Measurements from ENCODE around the gene PPARA. TPM values are rescaled to one million over a fixed set of nuclear protein-coding genes. Genes with fewer than 3 reads are reported as not detected.
"Not testable (repeated sequence)": the region's sequence is repeated elsewhere in the genome, so short reads cannot be mapped to it uniquely, and the experiment has no call there.

The PPARA gene
- total and polyA plus RNA-seq, 7 experiments from 2014 or later = 3.7 to 21.6 (median 16.4) TPM

DNA sequence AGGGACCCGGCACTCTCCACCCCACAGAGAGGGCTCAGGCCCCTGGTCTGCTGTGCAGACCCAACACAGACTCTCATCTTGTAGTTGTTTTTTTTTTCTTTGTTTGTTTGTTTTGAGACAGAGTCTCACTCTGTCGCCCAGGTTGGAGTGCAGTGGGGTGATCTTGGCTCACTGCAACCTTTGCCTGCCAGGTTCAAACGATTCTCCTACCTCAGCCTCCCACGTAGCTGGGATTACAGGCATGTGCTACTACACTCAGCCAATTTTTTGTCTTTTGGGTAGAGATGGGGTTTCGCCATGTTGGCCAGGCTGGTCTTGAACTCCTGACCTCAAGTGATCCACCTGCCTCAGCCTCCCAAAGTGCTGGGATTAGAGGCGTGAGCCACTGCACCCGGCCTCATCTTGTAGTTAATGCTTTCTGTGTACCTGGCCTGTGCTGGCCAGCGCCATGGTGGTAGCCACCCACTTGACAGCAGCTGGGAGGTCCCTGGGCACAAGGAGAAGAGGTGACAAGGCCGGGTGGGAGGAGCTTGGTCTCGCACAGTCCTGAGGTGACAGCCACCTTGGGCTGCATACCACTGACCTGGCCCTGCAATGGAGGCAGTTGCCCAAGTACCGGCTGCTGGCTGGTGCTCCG lies 18.0 kb upstream of the PPARA start:
- intact Hi-C loops (cut with micrococcal nuclease); POLR2A ChIA-PET; H3K27ac ChIP-seq (ENCODE audit: low read depth, low read length); H3K4me1 ChIP-seq (ENCODE audit: control insufficient read depth in 2 of 2, insufficient read depth in 2 of 2, low read length in 2 of 2); H3K27me3 Mint-ChIP-seq; CTCF ChIA-PET; H3K4me3 ChIP-seq (ENCODE audit: low read length); DNase-seq; H3K36me3 ChIP-seq (ENCODE audit: control insufficient read depth in 2 of 3, insufficient read depth in 3 of 3, low read length in 3 of 3); H3K36me3 Mint-ChIP-seq; H3K9me3 Mint-ChIP-seq; H3K4me1 Mint-ChIP-seq; H3K4me3 Mint-ChIP-seq; H3K27me3 ChIP-seq (ENCODE audit: control insufficient read depth in 2 of 2, insufficient read depth in 2 of 2, low read length in 2 of 2); H3K27ac Mint-ChIP-seq; ATAC-seq; H3K9me3 ChIP-seq (ENCODE audit: control insufficient read depth in 2 of 3, low read length in 3 of 3): not testable (repeated sequence)

DNA sequence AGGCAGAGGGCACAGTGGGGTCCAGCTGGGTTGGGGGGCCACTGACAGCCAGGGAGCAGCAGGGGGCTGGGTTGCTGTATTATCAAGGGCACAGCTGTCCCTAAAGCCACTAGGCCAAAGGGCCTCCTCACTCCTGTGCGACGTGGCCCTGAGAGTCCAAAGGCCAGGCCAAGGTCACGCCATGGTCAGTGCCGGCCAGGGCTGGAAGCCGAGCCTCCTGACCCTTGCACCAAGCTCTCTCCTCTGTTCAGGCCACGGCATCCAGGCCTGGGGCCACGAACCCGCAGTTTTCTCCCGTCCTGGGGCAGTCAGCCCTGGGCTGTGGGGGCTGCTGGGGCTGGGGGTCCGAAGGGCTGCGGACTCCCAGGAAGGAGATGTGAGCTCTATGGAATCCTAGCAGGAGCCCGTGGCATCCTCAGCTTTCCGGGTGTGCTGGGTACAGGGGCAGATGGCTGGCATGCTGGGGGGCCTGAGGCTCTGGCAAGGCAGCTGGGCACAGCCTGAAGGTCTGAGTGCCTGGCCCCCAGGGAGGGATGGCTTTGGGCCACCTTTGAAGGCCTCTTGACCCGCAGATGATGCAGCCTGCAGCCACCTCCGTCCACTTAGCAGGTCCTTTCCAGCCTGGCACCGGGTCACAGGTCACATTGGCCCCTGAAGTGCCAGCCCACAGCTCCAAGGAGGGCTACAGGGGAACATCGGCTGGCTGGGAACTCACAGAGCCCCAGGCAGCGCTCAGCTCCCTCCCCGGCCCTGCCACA lies 17.3 kb upstream of the PPARA start:
- Histone ChIP-seq H3K4me3 (ENCODE audit: low read length) (no peak overlapping the region), H3K9me3 (ENCODE audit: control insufficient read depth in 2 of 3, low read length in 3 of 3) (no peaks in the 10 kb centered on the region), H3K27ac (ENCODE audit: low read depth, low read length) (no peak overlapping the region), H3K27me3 (ENCODE audit: control insufficient read depth in 2 of 2, insufficient read depth in 2 of 2, low read length in 2 of 2) (no peaks in the 10 kb centered on the region), H3K4me1 (ENCODE audit: control insufficient read depth in 2 of 2, insufficient read depth in 2 of 2, low read length in 2 of 2) (no peaks in the 10 kb centered on the region), H3K36me3 (ENCODE audit: control insufficient read depth in 2 of 3, insufficient read depth in 3 of 3, low read length in 3 of 3) (no peaks in the 10 kb centered on the region)
- DNase-seq = no peak
- Mint-ChIP-seq H3K4me3 (no peak overlapping the region), H3K4me1 (peaks cover 0 to 6% (median 0%) of the 10 kb centered on the region in 7 donors), H3K36me3 (no peaks in the 10 kb centered on the region), H3K27me3 (no peaks in the 10 kb centered on the region), H3K9me3 (peaks cover 0 to 2% (median 0%) of the 10 kb centered on the region in 11 donors), H3K27ac (no peak overlapping the region)
- intact Hi-C loops (cut with micrococcal nuclease) = no loop called here
- ChIA-PET POLR2A (no interaction called here), CTCF (no interaction called here)
- no peak for ATAC-seq

DNA sequence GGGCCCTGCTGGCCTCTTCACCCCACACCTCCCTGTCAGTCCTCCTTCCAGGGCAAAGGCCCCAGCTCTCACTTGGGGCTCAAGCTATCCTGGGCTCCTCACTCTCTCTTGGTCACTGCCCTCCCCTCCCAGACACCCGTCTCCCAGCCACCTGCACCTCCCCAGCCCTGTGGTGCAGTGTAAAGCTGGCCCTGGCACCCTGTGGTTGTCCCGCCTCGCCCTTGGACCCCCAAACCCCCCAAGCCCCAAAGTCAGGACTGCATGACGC lies 16.8 kb upstream of the PPARA start:
- peaks cover 0 to 6% (median 0%) of the 10 kb centered on the region in 7 donors for H3K4me1 Mint-ChIP-seq
- H3K27ac Mint-ChIP-seq = no peak overlapping the region
- Histone ChIP-seq H3K27me3 (ENCODE audit: control insufficient read depth in 2 of 2, insufficient read depth in 2 of 2, low read length in 2 of 2) (no peaks in the 10 kb centered on the region), H3K4me1 (ENCODE audit: control insufficient read depth in 2 of 2, insufficient read depth in 2 of 2, low read length in 2 of 2) (no peaks in the 10 kb centered on the region), H3K4me3 (ENCODE audit: low read length) (no peak overlapping the region), H3K27ac (ENCODE audit: low read depth, low read length) (no peak overlapping the region), H3K9me3 (ENCODE audit: control insufficient read depth in 2 of 3, low read length in 3 of 3) (no peaks in the 10 kb centered on the region), H3K36me3 (ENCODE audit: control insufficient read depth in 2 of 3, insufficient read depth in 3 of 3, low read length in 3 of 3) (no peaks in the 10 kb centered on the region)
- H3K4me3 Mint-ChIP-seq = no peak overlapping the region
- no peaks in the 10 kb centered on the region for H3K36me3 Mint-ChIP-seq
- H3K9me3 Mint-ChIP-seq = peaks cover 0 to 2% (median 0%) of the 10 kb centered on the region in 11 donors
- intact Hi-C loops (cut with micrococcal nuclease) = no loop called here
- ChIA-PET CTCF (no interaction called here), POLR2A (no interaction called here)
- no peak for ATAC-seq
- H3K27me3 Mint-ChIP-seq = no peaks in the 10 kb centered on the region
- no peak for DNase-seq

DNA sequence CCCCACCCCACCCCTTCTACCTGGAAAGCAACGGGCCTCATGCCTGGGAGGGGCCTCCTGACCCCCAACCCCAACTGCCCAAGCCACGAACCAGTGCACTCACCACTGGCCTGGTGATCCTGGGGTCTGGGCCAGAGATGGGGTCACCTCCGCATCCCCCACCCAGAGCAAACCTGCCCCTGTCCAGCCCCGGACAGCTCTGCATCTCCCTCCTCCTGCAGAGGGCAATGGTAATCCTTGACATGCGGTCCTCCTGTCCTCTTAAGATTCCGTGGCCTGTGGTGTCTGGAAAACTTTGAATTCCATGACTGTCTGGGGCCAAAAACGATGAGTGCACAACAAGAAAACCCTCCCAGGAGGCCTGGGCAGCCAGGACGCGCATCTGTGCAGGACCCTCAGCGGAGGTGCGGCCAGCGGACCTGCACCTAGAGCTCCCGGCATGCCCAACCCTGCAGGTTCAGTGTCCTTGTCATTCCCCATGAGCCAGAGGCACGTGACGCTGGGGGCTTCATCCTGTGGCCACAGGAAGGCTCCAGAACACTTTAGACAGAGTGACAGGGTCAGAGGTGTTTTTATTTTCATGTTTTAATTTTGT lies 16.1 kb upstream of the PPARA start:
- H3K27me3 ChIP-seq (ENCODE audit: control insufficient read depth in 2 of 2, insufficient read depth in 2 of 2, low read length in 2 of 2) = no peaks in the 10 kb centered on the region
- CTCF ChIA-PET = no interaction called here
- H3K27me3 Mint-ChIP-seq = no peaks in the 10 kb centered on the region
- H3K4me3 Mint-ChIP-seq = no peak overlapping the region
- peaks cover 0 to 2% (median 0%) of the 10 kb centered on the region in 11 donors for H3K9me3 Mint-ChIP-seq
- H3K4me1 Mint-ChIP-seq = peaks cover 0 to 6% (median 0%) of the 10 kb centered on the region in 7 donors
- no peaks in the 10 kb centered on the region for H3K9me3 ChIP-seq (ENCODE audit: control insufficient read depth in 2 of 3, low read length in 3 of 3)
- H3K27ac Mint-ChIP-seq = no peak overlapping the region
- POLR2A ChIA-PET = interaction anchor here (1.3 kb wide), 1 partner anchor 15 kb away, joined by 4 read pairs; no protein-coding TSS in a partner anchor
- no peaks in the 10 kb centered on the region for H3K36me3 ChIP-seq (ENCODE audit: control insufficient read depth in 2 of 3, insufficient read depth in 3 of 3, low read length in 3 of 3)
- no peaks in the 10 kb centered on the region for H3K36me3 Mint-ChIP-seq
- H3K4me3 ChIP-seq (ENCODE audit: low read length) = no peak overlapping the region
- no peak for ATAC-seq
- no peak overlapping the region for H3K27ac ChIP-seq (ENCODE audit: low read depth, low read length)
- intact Hi-C loops (cut with micrococcal nuclease) = no loop called here
- DNase-seq = no peak
- H3K4me1 ChIP-seq (ENCODE audit: control insufficient read depth in 2 of 2, insufficient read depth in 2 of 2, low read length in 2 of 2) = no peaks in the 10 kb centered on the region

GRCh38 chr22:46135611-46136485 lies 14.5 kb upstream of the PPARA start:
- ATAC-seq = no peak
- no peaks in the 10 kb centered on the region for H3K4me1 ChIP-seq (ENCODE audit: control insufficient read depth in 2 of 2, insufficient read depth in 2 of 2, low read length in 2 of 2)
- H3K27me3 Mint-ChIP-seq = no peaks in the 10 kb centered on the region
- H3K36me3 Mint-ChIP-seq = no peaks in the 10 kb centered on the region
- DNase-seq = no peak
- H3K36me3 ChIP-seq (ENCODE audit: control insufficient read depth in 2 of 3, insufficient read depth in 3 of 3, low read length in 3 of 3) = no peaks in the 10 kb centered on the region
- ChIA-PET POLR2A (no interaction called here), CTCF (no interaction called here)
- H3K27ac Mint-ChIP-seq = no peak overlapping the region
- peaks cover 0 to 2% (median 0%) of the 10 kb centered on the region in 11 donors for H3K9me3 Mint-ChIP-seq
- no peak overlapping the region for H3K4me3 Mint-ChIP-seq
- peaks cover 0 to 1% (median 0%) of the 10 kb centered on the region in 7 donors for H3K4me1 Mint-ChIP-seq
- no peaks in the 10 kb centered on the region for H3K9me3 ChIP-seq (ENCODE audit: control insufficient read depth in 2 of 3, low read length in 3 of 3)
- intact Hi-C loops (cut with micrococcal nuclease) = no loop called here
- H3K27me3 ChIP-seq (ENCODE audit: control insufficient read depth in 2 of 2, insufficient read depth in 2 of 2, low read length in 2 of 2) = no peaks in the 10 kb centered on the region
- H3K4me3 ChIP-seq (ENCODE audit: low read length) = no peak overlapping the region
- no peak overlapping the region for H3K27ac ChIP-seq (ENCODE audit: low read depth, low read length)

- no peaks in the 10 kb centered on the region for H3K27me3 ChIP-seq (ENCODE audit: control insufficient read depth in 2 of 2, insufficient read depth in 2 of 2, low read length in 2 of 2)
- DNase-seq (no peak), ATAC-seq (no peak)
- H3K4me3 ChIP-seq (ENCODE audit: low read length) = no peak overlapping the region
- ChIA-PET POLR2A (no interaction called here), CTCF (no interaction called here)
- Mint-ChIP-seq H3K36me3 (no peaks in the 10 kb centered on the region), H3K27me3 (no peaks in the 10 kb centered on the region), H3K4me3 (no peak overlapping the region), H3K27ac (no peak overlapping the region), H3K4me1 (peaks cover 0 to 1% (median 0%) of the 10 kb centered on the region in 7 donors), H3K9me3 (peaks cover 0 to 3% (median 0%) of the 10 kb centered on the region in 11 donors)
- intact Hi-C loops (cut with micrococcal nuclease) = no loop called here
- no peak overlapping the region for H3K27ac ChIP-seq (ENCODE audit: low read depth, low read length)
- H3K9me3 ChIP-seq (ENCODE audit: control insufficient read depth in 2 of 3, low read length in 3 of 3) = no peaks in the 10 kb centered on the region
- H3K4me1 ChIP-seq (ENCODE audit: control insufficient read depth in 2 of 2, insufficient read depth in 2 of 2, low read length in 2 of 2) = no peaks in the 10 kb centered on the region
- no peaks in the 10 kb centered on the region for H3K36me3 ChIP-seq (ENCODE audit: control insufficient read depth in 2 of 3, insufficient read depth in 3 of 3, low read length in 3 of 3)
These were observed 13.7 kb upstream of the PPARA start for GRCh38 chr22:46136486-46137217.
